Measurements from ENCODE around the gene IFT122. TPM values are rescaled to one million over a fixed set of nuclear protein-coding genes. Genes with fewer than 3 reads are reported as not detected.
"Not testable (repeated sequence)": the region's sequence is repeated elsewhere in the genome, so short reads cannot be mapped to it uniquely, and the experiment has no call there.

The IFT122 gene
- total RNA-seq, 1 donor = 19.9 TPM

- no peak overlapping the region for H3K4me3 ChIP-seq (ENCODE audit: low read depth, low read length)
- TF ChIP-seq CTCF (IDR thresholded peaks at IDR 0.05; ENCODE audit: insufficient read depth, low read depth, low read length) = peak; percentile 95
- peak; percentile 98 for DNase-seq (ENCODE audit: low read depth)
Observed at GRCh38 chr3:129490273-129490675, 50.2 kb downstream of the IFT122 start.

- DNase-seq (ENCODE audit: low read depth); H3K4me3 ChIP-seq (ENCODE audit: low read depth, low read length): not testable (repeated sequence)
Observed at GRCh38 chr3:129491077-129491476, 51.1 kb downstream of the IFT122 start.

- no peak for TF ChIP-seq CTCF (IDR thresholded peaks at IDR 0.05; ENCODE audit: insufficient read depth, low read depth, low read length)
- H3K4me3 ChIP-seq (ENCODE audit: low read depth, low read length) = no peak overlapping the region
- peak; percentile 62 for DNase-seq (ENCODE audit: low read depth)
Observed at GRCh38 chr3:129491794-129492193, 51.8 kb downstream of the IFT122 start.

- no peak for DNase-seq (ENCODE audit: low read depth)
- no peak for TF ChIP-seq CTCF (IDR thresholded peaks at IDR 0.05; ENCODE audit: insufficient read depth, low read depth, low read length)
- no peak overlapping the region for H3K4me3 ChIP-seq (ENCODE audit: low read depth, low read length)
Observed at GRCh38 chr3:129492691-129493090, 52.7 kb downstream of the IFT122 start.

GRCh38 chr3:129493206-129493605 is 53.2 kb downstream of the IFT122 start:
- no peak for TF ChIP-seq CTCF (IDR thresholded peaks at IDR 0.05; ENCODE audit: insufficient read depth, low read depth, low read length)
- H3K4me3 ChIP-seq (ENCODE audit: low read depth, low read length) = no peak overlapping the region
- DNase-seq (ENCODE audit: low read depth) = no peak

- DNase-seq (ENCODE audit: low read depth) = peak; percentile 61
- not testable (repeated sequence) for H3K4me3 ChIP-seq (ENCODE audit: low read depth, low read length)
Observed at GRCh38 chr3:129494499-129494898, 54.5 kb downstream of the IFT122 start.

GRCh38 chr3:129495006-129495639 is 55.1 kb downstream of the IFT122 start:
- H3K4me3 ChIP-seq (ENCODE audit: low read depth, low read length) = not testable (repeated sequence)
- DNase-seq (ENCODE audit: low read depth) = peak; percentile 90

GRCh38 chr3:129497876-129498275 is 57.9 kb downstream of the IFT122 start:
- not testable (repeated sequence) for H3K4me3 ChIP-seq (ENCODE audit: low read depth, low read length); DNase-seq (ENCODE audit: low read depth)

GRCh38 chr3:129498603-129499488 is 58.8 kb downstream of the IFT122 start:
- DNase-seq (ENCODE audit: low read depth) = not testable (repeated sequence)

GRCh38 chr3:129499604-129500333 is 59.7 kb downstream of the IFT122 start:
- DNase-seq (ENCODE audit: low read depth); H3K4me3 ChIP-seq (ENCODE audit: low read depth, low read length): not testable (repeated sequence)

More at GRCh38 chr3:129498603-129499488, 58.8 kb downstream of the IFT122 start:
- not testable (repeated sequence) for H3K4me3 ChIP-seq (ENCODE audit: low read depth, low read length)

Data from fibroblast of villous mesenchyme (primary cell).